ENCODE data around the gene GEN1.

Gene GEN1

DNA sequence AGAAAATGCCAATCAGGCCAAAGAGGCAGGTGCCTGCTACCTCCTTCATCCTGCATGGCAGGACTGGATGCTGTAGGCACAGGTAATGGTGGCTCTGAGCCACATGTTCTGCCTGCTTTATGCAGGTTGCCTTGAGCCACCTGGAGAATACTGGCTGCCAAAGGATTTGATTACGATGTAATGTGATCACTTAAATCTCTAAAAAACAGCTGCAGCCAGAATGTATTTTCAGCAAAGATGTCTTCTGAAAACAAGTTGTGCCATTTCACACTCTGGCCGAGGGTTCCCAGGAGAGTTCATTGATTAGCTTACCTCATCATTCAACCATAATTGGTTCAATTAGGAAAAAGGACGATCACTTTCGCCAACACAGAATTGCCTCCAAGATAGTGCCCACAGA lies 44.4 kb downstream of the GEN1 start:
- H3K36me3 ChIP-seq (ENCODE audit: control insufficient read depth in 2 of 2, insufficient read depth in 2 of 2, low read length in 2 of 2), result no peaks in the 10 kb centered on the region
- no peaks in the 10 kb centered on the region for H3K9me3 ChIP-seq (ENCODE audit: control insufficient read depth in 2 of 2, low read length in 2 of 2)
- H3K27ac ChIP-seq (ENCODE audit: low read length), result no peak overlapping the region
- H3K4me1 ChIP-seq (ENCODE audit: control insufficient read depth, insufficient read depth, low read length), result no peaks in the 10 kb centered on the region
- no peaks in the 10 kb centered on the region for H3K27me3 ChIP-seq (ENCODE audit: control insufficient read depth in 1 of 2, insufficient read depth in 2 of 2, low read length in 2 of 2)
- H3K9ac ChIP-seq (ENCODE audit: low read length in 2 of 2), result no peak overlapping the region
- H3K4me3 ChIP-seq (ENCODE audit: low read length in 2 of 2), result no peak overlapping the region

- no peaks in the 10 kb centered on the region for H3K36me3 ChIP-seq (ENCODE audit: control insufficient read depth in 2 of 2, insufficient read depth in 2 of 2, low read length in 2 of 2)
- H3K4me3 ChIP-seq (ENCODE audit: low read length in 2 of 2), result no peak overlapping the region
- H3K27ac ChIP-seq (ENCODE audit: low read length), result no peak overlapping the region
- H3K9ac ChIP-seq (ENCODE audit: low read length in 2 of 2), result no peak overlapping the region
- H3K9me3 ChIP-seq (ENCODE audit: control insufficient read depth in 2 of 2, low read length in 2 of 2), result no peaks in the 10 kb centered on the region
- no peaks in the 10 kb centered on the region for H3K4me1 ChIP-seq (ENCODE audit: control insufficient read depth, insufficient read depth, low read length)
- H3K27me3 ChIP-seq (ENCODE audit: control insufficient read depth in 1 of 2, insufficient read depth in 2 of 2, low read length in 2 of 2), result no peaks in the 10 kb centered on the region
These were observed 45.6 kb downstream of the GEN1 start for GRCh38 chr2:17799301-17800120.

GRCh38 chr2:17800219-17800618 lies 46.3 kb downstream of the GEN1 start:
- Histone ChIP-seq H3K9me3 (ENCODE audit: control insufficient read depth in 2 of 2, low read length in 2 of 2) (no peaks in the 10 kb centered on the region), H3K4me1 (ENCODE audit: control insufficient read depth, insufficient read depth, low read length) (no peaks in the 10 kb centered on the region), H3K9ac (ENCODE audit: low read length in 2 of 2) (no peak overlapping the region), H3K27me3 (ENCODE audit: control insufficient read depth in 1 of 2, insufficient read depth in 2 of 2, low read length in 2 of 2) (no peaks in the 10 kb centered on the region), H3K4me3 (ENCODE audit: low read length in 2 of 2) (no peak overlapping the region), H3K36me3 (ENCODE audit: control insufficient read depth in 2 of 2, insufficient read depth in 2 of 2, low read length in 2 of 2) (no peaks in the 10 kb centered on the region), H3K27ac (ENCODE audit: low read length) (no peak overlapping the region)

DNA sequence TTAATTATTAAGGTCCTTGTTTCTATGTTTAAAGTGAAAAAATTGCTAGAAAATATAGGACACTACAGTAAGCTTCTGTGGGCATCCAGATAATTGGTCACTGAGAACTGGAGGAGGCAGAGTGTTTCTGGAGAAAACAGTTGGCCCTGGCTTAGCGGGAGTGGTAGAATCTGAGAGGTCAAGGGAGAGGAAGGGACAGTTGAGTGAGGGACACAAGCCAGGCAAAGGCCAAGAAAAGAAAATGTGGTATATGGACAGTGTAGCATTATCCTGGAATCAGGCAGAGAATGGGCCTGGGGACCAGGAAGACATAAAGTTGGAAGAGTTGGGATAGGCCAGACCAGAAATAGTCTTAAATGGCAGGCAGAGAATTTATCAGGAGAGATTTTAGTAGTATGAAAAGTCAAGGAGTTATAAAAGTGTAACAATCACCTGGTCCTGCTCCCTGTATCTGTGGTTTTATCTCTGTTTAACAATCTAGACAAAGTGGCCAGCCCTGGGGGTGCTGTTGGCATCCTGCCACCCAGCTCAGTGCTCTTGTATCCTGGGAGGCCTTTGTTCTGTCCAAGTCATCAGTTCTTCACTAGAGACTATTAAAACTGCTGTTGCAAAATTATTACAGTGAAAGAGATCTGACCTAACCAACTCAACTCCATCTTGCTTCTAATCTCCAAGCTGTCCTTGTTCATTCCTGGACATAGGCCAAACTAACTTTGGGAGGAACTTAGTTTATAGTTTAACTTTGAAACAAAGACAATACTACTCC lies 46.9 kb downstream of the GEN1 start:
- Histone ChIP-seq H3K27ac (ENCODE audit: low read length) (no peak overlapping the region), H3K27me3 (ENCODE audit: control insufficient read depth in 1 of 2, insufficient read depth in 2 of 2, low read length in 2 of 2) (no peaks in the 10 kb centered on the region), H3K9me3 (ENCODE audit: control insufficient read depth in 2 of 2, low read length in 2 of 2) (no peaks in the 10 kb centered on the region), H3K4me1 (ENCODE audit: control insufficient read depth, insufficient read depth, low read length) (no peaks in the 10 kb centered on the region), H3K4me3 (ENCODE audit: low read length in 2 of 2) (no peak overlapping the region), H3K9ac (ENCODE audit: low read length in 2 of 2) (no peak overlapping the region), H3K36me3 (ENCODE audit: control insufficient read depth in 2 of 2, insufficient read depth in 2 of 2, low read length in 2 of 2) (no peaks in the 10 kb centered on the region)

GRCh38 chr2:17803497-17803896 lies 49.6 kb downstream of the GEN1 start:
- Histone ChIP-seq H3K27ac (ENCODE audit: low read length) (no peak overlapping the region), H3K36me3 (ENCODE audit: control insufficient read depth in 2 of 2, insufficient read depth in 2 of 2, low read length in 2 of 2) (no peaks in the 10 kb centered on the region), H3K4me3 (ENCODE audit: low read length in 2 of 2) (no peak overlapping the region), H3K9ac (ENCODE audit: low read length in 2 of 2) (no peak overlapping the region), H3K4me1 (ENCODE audit: control insufficient read depth, insufficient read depth, low read length) (no peaks in the 10 kb centered on the region), H3K9me3 (ENCODE audit: control insufficient read depth in 2 of 2, low read length in 2 of 2) (no peaks in the 10 kb centered on the region), H3K27me3 (ENCODE audit: control insufficient read depth in 1 of 2, insufficient read depth in 2 of 2, low read length in 2 of 2) (no peaks in the 10 kb centered on the region)

- Histone ChIP-seq H3K4me1 (ENCODE audit: control insufficient read depth, insufficient read depth, low read length) (no peaks in the 10 kb centered on the region), H3K9me3 (ENCODE audit: control insufficient read depth in 2 of 2, low read length in 2 of 2) (no peaks in the 10 kb centered on the region), H3K27me3 (ENCODE audit: control insufficient read depth in 1 of 2, insufficient read depth in 2 of 2, low read length in 2 of 2) (no peaks in the 10 kb centered on the region), H3K4me3 (ENCODE audit: low read length in 2 of 2) (no peak overlapping the region), H3K36me3 (ENCODE audit: control insufficient read depth in 2 of 2, insufficient read depth in 2 of 2, low read length in 2 of 2) (no peaks in the 10 kb centered on the region), H3K27ac (ENCODE audit: low read length) (no peak overlapping the region), H3K9ac (ENCODE audit: low read length in 2 of 2) (no peak overlapping the region)
These were observed 50.4 kb downstream of the GEN1 start for GRCh38 chr2:17804358-17804757.

DNA sequence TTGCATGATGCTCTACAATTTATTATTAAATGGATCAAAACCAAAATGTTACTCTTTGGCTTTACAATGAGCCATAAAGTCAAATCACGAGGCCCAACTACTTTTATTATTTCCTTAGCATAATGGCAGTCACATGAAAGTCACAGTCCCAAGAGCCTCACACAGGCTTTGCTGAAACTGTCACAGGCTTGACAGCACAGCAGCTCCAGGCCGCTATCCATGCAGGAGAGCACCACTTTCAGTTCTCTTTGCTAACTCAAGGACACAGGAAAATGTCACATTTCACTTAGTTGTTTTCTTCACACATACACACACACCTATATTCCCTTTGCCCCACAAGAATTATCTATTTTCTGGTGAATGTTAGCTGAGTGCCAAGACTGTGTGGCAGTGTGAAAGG lies 51.2 kb downstream of the GEN1 start:
- no peak overlapping the region for H3K4me3 ChIP-seq (ENCODE audit: low read length in 2 of 2)
- no peaks in the 10 kb centered on the region for H3K27me3 ChIP-seq (ENCODE audit: control insufficient read depth in 1 of 2, insufficient read depth in 2 of 2, low read length in 2 of 2)
- no peaks in the 10 kb centered on the region for H3K4me1 ChIP-seq (ENCODE audit: control insufficient read depth, insufficient read depth, low read length)
- H3K9ac ChIP-seq (ENCODE audit: low read length in 2 of 2), result no peak overlapping the region
- H3K27ac ChIP-seq (ENCODE audit: low read length), result no peak overlapping the region
- no peaks in the 10 kb centered on the region for H3K9me3 ChIP-seq (ENCODE audit: control insufficient read depth in 2 of 2, low read length in 2 of 2)
- no peaks in the 10 kb centered on the region for H3K36me3 ChIP-seq (ENCODE audit: control insufficient read depth in 2 of 2, insufficient read depth in 2 of 2, low read length in 2 of 2)

- H3K9ac ChIP-seq (ENCODE audit: low read length in 2 of 2), result no peak overlapping the region
- no peaks in the 10 kb centered on the region for H3K36me3 ChIP-seq (ENCODE audit: control insufficient read depth in 2 of 2, insufficient read depth in 2 of 2, low read length in 2 of 2)
- H3K9me3 ChIP-seq (ENCODE audit: control insufficient read depth in 2 of 2, low read length in 2 of 2), result no peaks in the 10 kb centered on the region
- H3K27me3 ChIP-seq (ENCODE audit: control insufficient read depth in 1 of 2, insufficient read depth in 2 of 2, low read length in 2 of 2), result no peaks in the 10 kb centered on the region
- no peak overlapping the region for H3K4me3 ChIP-seq (ENCODE audit: low read length in 2 of 2)
- no peak overlapping the region for H3K27ac ChIP-seq (ENCODE audit: low read length)
- H3K4me1 ChIP-seq (ENCODE audit: control insufficient read depth, insufficient read depth, low read length), result no peaks in the 10 kb centered on the region
These were observed 51.9 kb downstream of the GEN1 start for GRCh38 chr2:17805717-17806363.

- Histone ChIP-seq H3K27ac (ENCODE audit: low read length) (no peak overlapping the region), H3K4me1 (ENCODE audit: control insufficient read depth, insufficient read depth, low read length) (no peaks in the 10 kb centered on the region), H3K27me3 (ENCODE audit: control insufficient read depth in 1 of 2, insufficient read depth in 2 of 2, low read length in 2 of 2) (no peaks in the 10 kb centered on the region), H3K9ac (ENCODE audit: low read length in 2 of 2) (no peak overlapping the region), H3K4me3 (ENCODE audit: low read length in 2 of 2) (no peak overlapping the region), H3K36me3 (ENCODE audit: control insufficient read depth in 2 of 2, insufficient read depth in 2 of 2, low read length in 2 of 2) (no peaks in the 10 kb centered on the region), H3K9me3 (ENCODE audit: control insufficient read depth in 2 of 2, low read length in 2 of 2) (no peaks in the 10 kb centered on the region)
These were observed 59.2 kb downstream of the GEN1 start for GRCh38 chr2:17813010-17813741.

GRCh38 chr2:17813742-17814473 lies 60.0 kb downstream of the GEN1 start:
- no peaks in the 10 kb centered on the region for H3K4me1 ChIP-seq (ENCODE audit: control insufficient read depth, insufficient read depth, low read length)
- H3K9me3 ChIP-seq (ENCODE audit: control insufficient read depth in 2 of 2, low read length in 2 of 2), result no peaks in the 10 kb centered on the region
- no peaks in the 10 kb centered on the region for H3K36me3 ChIP-seq (ENCODE audit: control insufficient read depth in 2 of 2, insufficient read depth in 2 of 2, low read length in 2 of 2)
- no peaks in the 10 kb centered on the region for H3K27me3 ChIP-seq (ENCODE audit: control insufficient read depth in 1 of 2, insufficient read depth in 2 of 2, low read length in 2 of 2)
- no peak overlapping the region for H3K4me3 ChIP-seq (ENCODE audit: low read length in 2 of 2)
- H3K27ac ChIP-seq (ENCODE audit: low read length), result no peak overlapping the region
- no peak overlapping the region for H3K9ac ChIP-seq (ENCODE audit: low read length in 2 of 2)

Measured in stomach smooth muscle (tissue), 2 donors.